ENCODE measurements around the gene HAPSTR1.
A peak's percentile ranks its signal among the peaks of the same experiment; 100 is the strongest.
"Not testable (repeated sequence)": the region's sequence is repeated elsewhere in the genome, so short reads cannot be mapped to it uniquely, and the experiment has no call there.

Gene HAPSTR1

DNA sequence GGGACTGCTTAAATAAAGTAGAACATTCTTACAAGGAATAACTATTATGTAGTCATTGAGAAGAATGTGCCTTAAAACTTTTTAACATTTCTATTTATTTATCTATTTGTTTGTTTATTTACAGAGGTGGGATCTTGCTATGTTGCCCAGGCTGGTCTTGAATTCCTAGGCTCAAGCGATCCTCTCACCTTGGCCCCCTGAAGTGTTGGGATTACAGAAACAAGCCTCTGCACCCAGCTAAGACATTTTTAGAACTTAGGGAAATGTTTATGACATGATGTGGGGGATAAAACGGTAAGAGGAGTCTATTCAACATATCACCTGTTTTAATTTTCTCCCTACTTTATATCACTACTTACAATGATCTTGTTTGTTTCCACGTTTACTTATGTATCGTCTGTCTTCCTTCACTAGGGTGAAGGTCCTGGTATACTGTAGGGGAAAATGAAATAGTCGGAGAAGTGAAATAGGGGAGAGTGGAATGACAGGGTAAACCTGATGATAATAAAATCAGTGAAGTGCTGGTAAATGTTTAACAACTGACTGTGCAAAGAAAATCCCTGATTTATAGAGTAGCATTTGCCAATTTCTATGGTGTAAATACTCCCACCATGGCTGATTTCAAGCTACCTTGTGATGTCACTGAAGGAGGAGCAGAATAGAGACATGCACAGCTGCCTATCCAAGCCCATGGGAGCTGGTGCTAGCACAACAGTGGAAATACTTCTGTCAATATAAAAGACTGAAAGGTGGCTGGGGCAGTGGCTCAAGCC is 16.0 kb upstream of the HAPSTR1 start:
- H3K4me2 ChIP-seq (ENCODE audit: low read depth, low read length), result no peak overlapping the region
- H4K20me1 ChIP-seq (ENCODE audit: insufficient read depth, low read length), result no peaks in the 10 kb centered on the region
- no peaks in the 10 kb centered on the region for H3K36me3 ChIP-seq (replicated peaks; ENCODE audit: insufficient read depth, low read length)
- no peak overlapping the region for H3K9ac ChIP-seq (ENCODE audit: low read length)
- H3K27ac ChIP-seq (ENCODE audit: low read length), result peak overlapping the region; percentile 78; the same call in 1 of the 2 replicates
- H3F3A ChIP-seq (ENCODE audit: insufficient read depth, low read length), result peaks cover 47% of the 10 kb centered on the region
- H3K4me3 ChIP-seq (ENCODE audit: low read length), result no peak overlapping the region
- DNase-seq, result no peak
- no peaks in the 10 kb centered on the region for H3K9me3 ChIP-seq (replicated peaks; ENCODE audit: insufficient read depth, low read length)
- H3K27me3 ChIP-seq (replicated peaks; ENCODE audit: insufficient read depth, low read length), result no peaks in the 10 kb centered on the region
- no peaks in the 10 kb centered on the region for H3K9me2 ChIP-seq (replicated peaks; ENCODE audit: insufficient read depth, low read length)
- peaks cover 55% of the 10 kb centered on the region for H3K4me1 ChIP-seq (ENCODE audit: low read length)
- H3K79me2 ChIP-seq (ENCODE audit: low read length), result no peaks in the 10 kb centered on the region
- TF ChIP-seq EZH2phosphoT487 (IDR thresholded peaks at IDR 0.05; ENCODE audit: low read length) (no peak), EZH2 (optimal IDR thresholded peaks at IDR 0.05; ENCODE audit: low read depth, low read length) (no peak)
- TF ChIP-seq, protein P1, sequence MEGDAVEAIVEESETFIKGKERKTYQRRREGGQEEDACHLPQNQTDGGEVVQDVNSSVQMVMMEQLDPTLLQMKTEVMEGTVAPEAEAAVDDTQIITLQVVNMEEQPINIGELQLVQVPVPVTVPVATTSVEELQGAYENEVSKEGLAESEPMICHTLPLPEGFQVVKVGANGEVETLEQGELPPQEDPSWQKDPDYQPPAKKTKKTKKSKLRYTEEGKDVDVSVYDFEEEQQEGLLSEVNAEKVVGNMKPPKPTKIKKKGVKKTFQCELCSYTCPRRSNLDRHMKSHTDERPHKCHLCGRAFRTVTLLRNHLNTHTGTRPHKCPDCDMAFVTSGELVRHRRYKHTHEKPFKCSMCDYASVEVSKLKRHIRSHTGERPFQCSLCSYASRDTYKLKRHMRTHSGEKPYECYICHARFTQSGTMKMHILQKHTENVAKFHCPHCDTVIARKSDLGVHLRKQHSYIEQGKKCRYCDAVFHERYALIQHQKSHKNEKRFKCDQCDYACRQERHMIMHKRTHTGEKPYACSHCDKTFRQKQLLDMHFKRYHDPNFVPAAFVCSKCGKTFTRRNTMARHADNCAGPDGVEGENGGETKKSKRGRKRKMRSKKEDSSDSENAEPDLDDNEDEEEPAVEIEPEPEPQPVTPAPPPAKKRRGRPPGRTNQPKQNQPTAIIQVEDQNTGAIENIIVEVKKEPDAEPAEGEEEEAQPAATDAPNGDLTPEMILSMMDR (IDR thresholded peaks at IDR 0.05; ENCODE audit: low read length), result no peak
- H2AFZ ChIP-seq (ENCODE audit: low read length), result no peak overlapping the region

DNA sequence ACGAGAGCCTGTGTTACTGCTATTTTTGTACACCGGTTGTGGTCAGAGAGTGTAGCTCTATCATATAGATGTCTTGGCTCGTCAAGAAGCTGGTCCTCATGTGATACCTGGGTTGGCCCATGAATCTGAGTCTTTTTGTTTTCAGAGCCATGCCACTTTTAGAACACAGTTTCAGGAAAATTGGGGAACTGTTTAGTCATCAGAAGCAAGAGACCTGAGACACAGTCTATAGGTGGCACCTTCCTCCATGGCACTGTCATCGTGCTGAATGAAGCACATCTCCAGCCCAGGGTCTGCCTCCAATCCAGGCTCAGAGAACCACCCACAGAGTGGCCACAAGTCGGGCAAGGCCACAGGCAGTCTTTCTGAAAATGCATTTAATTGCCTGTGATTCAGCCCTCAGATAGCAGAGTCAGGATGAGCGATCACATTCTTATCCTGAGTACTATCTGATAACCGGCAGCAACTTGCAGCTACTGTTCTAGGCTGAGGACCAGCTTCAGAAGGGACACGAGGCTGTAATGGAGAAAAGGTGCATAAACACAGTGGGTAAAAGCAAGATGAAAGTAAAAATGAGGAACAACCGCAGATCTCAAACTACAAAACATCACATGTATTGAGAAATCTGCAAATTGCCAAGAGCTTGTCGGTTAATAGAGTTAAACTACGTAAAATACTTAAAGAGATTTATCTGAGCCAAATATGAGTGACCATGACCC is 14.2 kb upstream of the HAPSTR1 start:
- no peaks in the 10 kb centered on the region for H3K79me2 ChIP-seq (ENCODE audit: low read length)
- DNase-seq, result peak; percentile 76
- peak overlapping the region; percentile 78 for H3K27ac ChIP-seq (ENCODE audit: low read length)
- peaks cover 44% of the 10 kb centered on the region for H3F3A ChIP-seq (ENCODE audit: insufficient read depth, low read length)
- no peaks in the 10 kb centered on the region for H3K27me3 ChIP-seq (replicated peaks; ENCODE audit: insufficient read depth, low read length)
- no peaks in the 10 kb centered on the region for H3K9me2 ChIP-seq (replicated peaks; ENCODE audit: insufficient read depth, low read length)
- H3K4me3 ChIP-seq (ENCODE audit: low read length), result 0 out of 2 replicates have a peak overlapping the region, but pooled peaks have one; percentile 9
- peaks cover 46% of the 10 kb centered on the region for H3K4me1 ChIP-seq (ENCODE audit: low read length)
- peak overlapping the region; percentile 50 for H2AFZ ChIP-seq (ENCODE audit: low read length)
- peak overlapping the region; percentile 62 for H3K4me2 ChIP-seq (ENCODE audit: low read depth, low read length)
- TF ChIP-seq EZH2phosphoT487 (IDR thresholded peaks at IDR 0.05; ENCODE audit: low read length) (no peak), EZH2 (optimal IDR thresholded peaks at IDR 0.05; ENCODE audit: low read depth, low read length) (no peak)
- TF ChIP-seq, protein P1 (IDR thresholded peaks at IDR 0.05; ENCODE audit: low read length), result no peak
- no peaks in the 10 kb centered on the region for H4K20me1 ChIP-seq (ENCODE audit: insufficient read depth, low read length)
- no peaks in the 10 kb centered on the region for H3K36me3 ChIP-seq (replicated peaks; ENCODE audit: insufficient read depth, low read length)
- peak overlapping the region; percentile 34; the same call in 1 of the 2 replicates for H3K9ac ChIP-seq (ENCODE audit: low read length)
- no peaks in the 10 kb centered on the region for H3K9me3 ChIP-seq (replicated peaks; ENCODE audit: insufficient read depth, low read length)

- H3K4me3 ChIP-seq (ENCODE audit: low read length); H3K27me3 ChIP-seq (replicated peaks; ENCODE audit: insufficient read depth, low read length); H3K27ac ChIP-seq (ENCODE audit: low read length); H3K4me2 ChIP-seq (ENCODE audit: low read depth, low read length); H2AFZ ChIP-seq (ENCODE audit: low read length); H3K36me3 ChIP-seq (replicated peaks; ENCODE audit: insufficient read depth, low read length); H3K9me3 ChIP-seq (replicated peaks; ENCODE audit: insufficient read depth, low read length); H3K9ac ChIP-seq (ENCODE audit: low read length); H3K79me2 ChIP-seq (ENCODE audit: low read length); H4K20me1 ChIP-seq (ENCODE audit: insufficient read depth, low read length); H3K9me2 ChIP-seq (replicated peaks; ENCODE audit: insufficient read depth, low read length): not testable (repeated sequence)
- H3K4me1 ChIP-seq (ENCODE audit: low read length), result peaks cover 33% of the 10 kb centered on the region
- DNase-seq, result peak; percentile 81
- H3F3A ChIP-seq (ENCODE audit: insufficient read depth, low read length), result peaks cover 30% of the 10 kb centered on the region
Observed at GRCh38 chr16:9078467-9079429, 12.7 kb upstream of the HAPSTR1 start.

All from MM.1S (cell line).